Sigmoid colon (tissue), 7 donors: ENCODE measurements around the gene DNAL1. TPM values are rescaled to one million over a fixed set of nuclear protein-coding genes. Genes with fewer than 3 reads are reported as not detected.
A peak's percentile ranks its signal among the peaks of the same experiment; 100 is the strongest.

Experiments used
- DNase-seq: peaks from one replicate; pipeline ENCODE4 v3.0.0-alpha.2; 2019
- H3K27ac ChIP-seq, 4 donors: fragments of 200-600 bp; sonication (generic); one replicate each; pipeline ENCODE4 v1.5.1; 2016 to 2019; ENCODE audit warnings: mild to moderate bottlenecking in 1 of 4
- H3K27me3 ChIP-seq, 3 donors: fragments of 200-600 bp; sonication (generic); one replicate each; pipeline ENCODE4 v1.5.1; 2019; ENCODE audit warnings: mild to moderate bottlenecking in 1 of 3
- H3K36me3 ChIP-seq, 4 donors: fragments of 200-600 bp; sonication (generic); one replicate each; pipeline ENCODE4 v1.5.1; 2016 to 2019
- H3K4me1 ChIP-seq, 4 donors: fragments of 200-600 bp; sonication (generic); one replicate each; pipeline ENCODE4 v1.5.1; 2017 to 2019
- H3K4me3 ChIP-seq, 4 donors: fragments of 200-600 bp; sonication (generic); one replicate each; pipeline ENCODE4 v1.5.1; 2017 to 2019; ENCODE audit warnings: mild to moderate bottlenecking in 2 of 4, moderate library complexity in 1 of 4
- H3K9me3 ChIP-seq, 4 donors: fragments of 200-600 bp in 3 of 4; sonication (generic) in 3 of 4; one replicate each; pipeline versions ENCODE4 v1.5.1 to v1.6.1; 2013 to 2019
- CTCF ChIP-seq, 4 experiments: fragments of 450-650 bp in 3 of 4; fragments of 200-600 bp in 1 of 4; IDR thresholded peaks; one replicate each; pipeline ENCODE4 v1.5.1; 2016 to 2019; ENCODE audit warnings: antibody characterized with exemption in 4 of 4, mild to moderate bottlenecking in 3 of 4, moderate library complexity in 2 of 4
- EP300 ChIP-seq, 4 donors: sonication (generic); formaldehyde crosslinking; IDR thresholded peaks; one replicate each; pipeline ENCODE4 v1.6.1; 2017; ENCODE audit warnings: antibody characterized with exemption in 4 of 4
- POLR2A ChIP-seq, 2 donors: fragments of 450-650 bp; IDR thresholded peaks; one replicate each; pipeline ENCODE4 v1.6.1; 2016; ENCODE audit warnings: antibody characterized with exemption in 2 of 2, mild to moderate bottlenecking in 2 of 2, moderate library complexity in 2 of 2
- POLR2AphosphoS5 ChIP-seq, 4 donors: sonication (generic); formaldehyde crosslinking; IDR thresholded peaks; one replicate each; pipeline ENCODE4 v1.6.1; 2017; ENCODE audit warnings: antibody characterized with exemption in 4 of 4
- WGBS, 2 donors: extraction: QIAGEN DNeasy Blood & Tissue Kit; methylation state at CpG; one replicate each; pipeline ENCODE4 v1.1.7; 2013; 5-methylcytosine and 5-hydroxymethylcytosine counted together
- intact Hi-C: fragments of 100-400 bp; cut with DNase I; formaldehyde crosslinking; loops from one replicate; pipeline ENCODE4 v1.15.1; 2023
- polyA plus RNA-seq, 3 donors: library from polyadenylated mRNA; stranded (reverse); fragments of 200-250 nt; gene quantifications; one replicate each; pipeline ENCODE4 v1.2.3, GENCODE V29; 2013
- total RNA-seq, 4 donors: library from RNA; depleted of rRNA; stranded (reverse); fragments of >200 nt; gene quantifications; one replicate each; pipeline ENCODE4 v1.1.0, GENCODE V29; 2016
- donor health status: healthy with polysubstance abuse.
- donor health status: Bipolar disorder and iron deficiency.
- donor health status: healthy.

Gene DNAL1
- total and polyA plus RNA-seq, 7 donors, result 4.6 to 20.0 (median 6.9) TPM

- TF ChIP-seq EP300 (IDR thresholded peaks at IDR 0.05) (no peak), POLR2AphosphoS5 (IDR thresholded peaks at IDR 0.05) (peak in 2 of 4 donors; percentile 55 to 59), CTCF (IDR thresholded peaks at IDR 0.05) (no peak), POLR2A (IDR thresholded peaks at IDR 0.05) (no peak)
- 85 to 93% methylated on average over 3 of the region's 3 CpGs for WGBS, 2 donors
These were observed 87.2 kb downstream of the DNAL1 start for GRCh38 chr14:73732006-73732405.

DNA sequence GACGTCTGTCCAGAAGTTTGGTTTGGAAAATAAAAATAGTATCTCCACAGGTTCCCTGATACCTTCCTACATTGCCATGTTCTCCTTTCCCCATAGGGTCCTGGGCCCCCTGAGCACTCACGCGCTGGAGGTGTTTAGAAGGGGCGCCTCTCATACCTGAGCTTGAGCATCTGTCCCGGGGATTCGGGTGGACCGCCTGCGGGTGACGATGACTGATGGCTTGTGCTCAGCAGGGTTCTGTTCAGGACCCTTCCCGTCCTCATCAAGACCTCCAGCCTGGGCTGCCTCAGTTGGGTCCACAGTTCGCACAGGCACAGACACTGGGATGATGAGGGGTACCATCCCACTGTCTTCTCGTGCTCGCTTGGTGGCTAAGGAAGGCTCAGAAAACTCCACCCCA lies 92.1 kb downstream of the DNAL1 start:
- H3K36me3 ChIP-seq, result peaks cover 30 to 68% (median 35%) of the 10 kb centered on the region in 4 donors
- no peak for DNase-seq
- intact Hi-C loops, result no loop called here
- H3K27ac ChIP-seq, result peak overlapping the region in 3 of 4 donors; percentile 7 to 100 (median 51)
- H3K27me3 ChIP-seq, result no peaks in the 10 kb centered on the region
- H3K4me3 ChIP-seq, result no peak overlapping the region
- H3K4me1 ChIP-seq, result peaks cover 0 to 50% (median 40%) of the 10 kb centered on the region in 4 donors
- 91 to 93% methylated on average over 13 of the region's 13 CpGs for WGBS, 2 donors
- H3K9me3 ChIP-seq, result no peaks in the 10 kb centered on the region
- TF ChIP-seq CTCF (IDR thresholded peaks at IDR 0.05) (no peak), POLR2AphosphoS5 (IDR thresholded peaks at IDR 0.05) (no peak)

More at GRCh38 chr14:73732006-73732405, 87.2 kb downstream of the DNAL1 start:
- Histone ChIP-seq H3K4me3 (no peak overlapping the region), H3K9me3 (no peaks in the 10 kb centered on the region), H3K36me3 (peaks cover 26 to 80% (median 34%) of the 10 kb centered on the region in 4 donors), H3K27ac (peak overlapping the region in 3 of 4 donors; percentile 79 to 99 (median 96)), H3K4me1 (peaks cover 0 to 51% (median 36%) of the 10 kb centered on the region in 4 donors), H3K27me3 (no peaks in the 10 kb centered on the region)
- intact Hi-C loops, result no loop called here
- DNase-seq, result no peak

DNA sequence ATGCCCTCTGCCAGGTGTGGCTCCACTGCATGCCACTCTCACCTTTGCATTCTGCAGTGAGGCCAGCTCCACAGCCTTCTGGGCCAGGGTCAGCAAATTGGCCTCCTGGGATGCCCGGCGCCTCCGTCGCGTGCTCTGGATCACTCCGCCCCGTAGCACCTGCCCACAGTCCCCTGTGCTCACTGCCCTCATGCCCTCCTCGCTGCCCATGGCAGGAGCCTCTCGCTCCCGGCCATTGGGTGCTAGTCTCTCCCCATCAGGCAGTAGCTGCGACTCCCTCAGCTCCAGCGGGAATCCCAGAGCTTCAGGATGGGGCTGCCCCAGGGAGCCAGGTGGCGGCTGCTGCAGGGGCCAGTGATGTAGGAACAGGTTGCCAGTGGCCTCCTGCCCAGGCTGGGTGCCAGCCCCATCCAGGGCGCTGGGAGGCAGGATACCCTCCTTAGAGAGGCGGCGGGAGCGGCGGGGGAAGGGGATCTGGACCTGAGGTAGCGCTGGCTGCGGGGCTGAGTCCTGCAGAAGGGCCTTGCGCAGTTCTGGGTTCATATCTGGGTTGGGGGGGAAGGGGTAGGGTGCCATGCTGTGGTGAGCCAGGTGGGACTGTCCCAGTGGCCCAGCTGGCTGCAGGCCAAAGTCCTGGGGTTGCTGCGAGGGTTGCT lies 93.9 kb downstream of the DNAL1 start:
- Histone ChIP-seq H3K4me3 (no peak overlapping the region), H3K9me3 (no peaks in the 10 kb centered on the region), H3K36me3 (peaks cover 30 to 62% (median 35%) of the 10 kb centered on the region in 4 donors), H3K27ac (peak overlapping the region; percentile 87 to 100 (median 94)), H3K27me3 (no peaks in the 10 kb centered on the region), H3K4me1 (peaks cover 0 to 57% (median 53%) of the 10 kb centered on the region in 4 donors)
- no peak for TF ChIP-seq POLR2A (IDR thresholded peaks at IDR 0.05)
- no peak for TF ChIP-seq POLR2AphosphoS5 (IDR thresholded peaks at IDR 0.05)
- no peak for TF ChIP-seq EP300 (IDR thresholded peaks at IDR 0.05)
- no peak for TF ChIP-seq CTCF (IDR thresholded peaks at IDR 0.05)
- intact Hi-C loops, result no loop called here
- peak; percentile 64 for DNase-seq
- WGBS, 2 donors, result 95 to 96% methylated on average over 22 of the region's 22 CpGs

DNA sequence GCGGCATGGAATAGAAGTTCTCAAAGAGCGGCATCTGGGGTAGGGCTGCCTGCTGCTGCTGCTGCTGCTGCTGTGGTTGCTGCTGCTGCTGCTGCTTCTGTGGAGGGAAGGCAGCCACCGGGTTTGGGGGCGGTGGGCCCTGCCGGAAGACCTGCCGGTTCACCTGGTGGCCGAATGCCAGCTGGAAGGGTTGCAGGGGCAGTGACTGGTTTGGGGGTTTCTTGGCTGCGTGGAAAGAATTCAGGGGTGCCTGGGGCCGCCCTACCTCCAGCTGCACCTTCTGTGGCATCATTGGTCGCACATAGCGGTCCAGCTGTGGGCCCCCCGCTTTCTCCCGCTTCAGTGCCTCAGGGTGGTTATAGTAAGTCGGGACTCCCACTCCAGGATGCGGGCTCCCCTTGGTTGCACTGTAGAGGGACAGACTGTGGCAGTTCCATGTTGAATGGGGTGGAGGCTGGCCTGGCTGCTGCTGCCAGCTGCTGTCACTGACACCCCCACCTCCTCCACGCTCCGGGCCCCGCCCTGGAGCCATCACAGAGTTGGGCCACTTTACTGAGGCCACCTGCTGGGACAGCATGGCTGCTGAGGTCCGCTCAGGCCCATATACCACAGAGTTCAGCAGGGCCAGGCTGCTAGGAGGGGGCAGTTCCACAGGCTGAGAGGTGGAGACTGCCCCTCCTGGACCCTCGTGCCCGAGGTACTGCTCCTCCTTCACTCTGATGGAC lies 94.5 kb downstream of the DNAL1 start:
- WGBS, 2 donors, result 78 to 88% methylated on average over 21 of the region's 21 CpGs
- no peak for TF ChIP-seq POLR2AphosphoS5 (IDR thresholded peaks at IDR 0.05)
- intact Hi-C loops, result no loop called here
- no peaks in the 10 kb centered on the region for H3K27me3 ChIP-seq
- peaks cover 0 to 64% (median 60%) of the 10 kb centered on the region in 4 donors for H3K4me1 ChIP-seq
- peaks cover 30 to 56% (median 33%) of the 10 kb centered on the region in 4 donors for H3K36me3 ChIP-seq
- DNase-seq, result peak; percentile 64
- H3K27ac ChIP-seq, result peak overlapping the region; percentile 87 to 100 (median 94)
- no peak overlapping the region for H3K4me3 ChIP-seq
- H3K9me3 ChIP-seq, result no peaks in the 10 kb centered on the region

DNA sequence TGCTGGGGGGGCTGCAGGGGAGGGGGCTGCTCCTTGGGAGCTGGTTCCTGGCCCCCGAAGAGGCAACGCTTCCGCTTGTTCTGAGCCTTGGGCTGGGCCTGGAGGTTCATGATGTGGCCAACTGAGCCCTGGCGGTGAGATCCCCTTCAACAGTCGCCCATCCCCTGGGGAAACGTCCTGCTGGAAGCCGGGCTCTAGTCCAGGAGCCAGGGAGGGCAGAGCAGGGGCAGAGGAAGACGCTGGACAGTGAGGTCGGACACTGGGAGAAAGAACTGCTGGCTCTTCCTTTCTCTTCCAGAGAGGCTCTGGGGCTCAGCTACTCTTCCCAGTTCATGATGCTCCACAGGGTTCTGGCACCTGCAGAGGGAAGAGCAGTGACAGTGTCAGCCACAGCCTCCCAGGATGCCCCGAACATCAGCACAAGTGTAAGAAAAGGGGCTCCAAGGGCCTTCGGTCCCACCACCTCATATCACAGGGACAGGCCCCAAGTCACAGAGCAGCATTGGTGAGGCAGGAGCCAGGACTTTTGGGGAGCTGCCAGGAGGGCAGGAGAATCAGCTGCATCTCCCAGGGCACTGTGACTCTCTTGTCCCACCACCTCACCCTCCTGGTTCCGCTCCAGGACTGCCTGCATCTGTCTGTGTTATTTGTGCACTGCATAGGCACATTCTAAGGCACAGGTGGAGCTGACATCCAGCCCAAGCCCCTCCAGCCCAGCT lies 95.3 kb downstream of the DNAL1 start:
- peaks cover 0 to 71% (median 67%) of the 10 kb centered on the region in 4 donors for H3K4me1 ChIP-seq
- H3K27ac ChIP-seq, result peak overlapping the region; percentile 87 to 100 (median 94)
- H3K4me3 ChIP-seq, result no peak overlapping the region
- WGBS, 2 donors, result 73 to 86% methylated on average over 12 of the region's 12 CpGs
- intact Hi-C loops, result no loop called here
- H3K9me3 ChIP-seq, result no peaks in the 10 kb centered on the region
- DNase-seq, result peak; percentile 71
- TF ChIP-seq POLR2AphosphoS5 (IDR thresholded peaks at IDR 0.05) (no peak), POLR2A (IDR thresholded peaks at IDR 0.05) (no peak), CTCF (IDR thresholded peaks at IDR 0.05) (no peak)
- peaks cover 28 to 48% (median 31%) of the 10 kb centered on the region in 4 donors for H3K36me3 ChIP-seq
- no peaks in the 10 kb centered on the region for H3K27me3 ChIP-seq
